Peyer's patch (tissue), 4 donors: ENCODE measurements around the gene NUMBL.

Experiments used
- CTCF ChIP-seq, 6 experiments: fragments of 450-650 bp in 4 of 6; fragments of 200-600 bp in 2 of 6; sonication (generic) in 1 of 6; IDR thresholded peaks; one replicate each; pipeline ENCODE4 v1.5.1; 2017 to 2019; ENCODE audit warnings: antibody characterized with exemption in 6 of 6, mild to moderate bottlenecking in 3 of 6, moderate library complexity in 1 of 6
- POLR2A ChIP-seq, 2 donors: fragments of 450-650 bp; IDR thresholded peaks; one replicate each; pipeline ENCODE4 v1.5.1; 2017; ENCODE audit warnings: antibody characterized with exemption in 2 of 2, mild to moderate bottlenecking in 2 of 2, moderate library complexity in 2 of 2

DNA sequence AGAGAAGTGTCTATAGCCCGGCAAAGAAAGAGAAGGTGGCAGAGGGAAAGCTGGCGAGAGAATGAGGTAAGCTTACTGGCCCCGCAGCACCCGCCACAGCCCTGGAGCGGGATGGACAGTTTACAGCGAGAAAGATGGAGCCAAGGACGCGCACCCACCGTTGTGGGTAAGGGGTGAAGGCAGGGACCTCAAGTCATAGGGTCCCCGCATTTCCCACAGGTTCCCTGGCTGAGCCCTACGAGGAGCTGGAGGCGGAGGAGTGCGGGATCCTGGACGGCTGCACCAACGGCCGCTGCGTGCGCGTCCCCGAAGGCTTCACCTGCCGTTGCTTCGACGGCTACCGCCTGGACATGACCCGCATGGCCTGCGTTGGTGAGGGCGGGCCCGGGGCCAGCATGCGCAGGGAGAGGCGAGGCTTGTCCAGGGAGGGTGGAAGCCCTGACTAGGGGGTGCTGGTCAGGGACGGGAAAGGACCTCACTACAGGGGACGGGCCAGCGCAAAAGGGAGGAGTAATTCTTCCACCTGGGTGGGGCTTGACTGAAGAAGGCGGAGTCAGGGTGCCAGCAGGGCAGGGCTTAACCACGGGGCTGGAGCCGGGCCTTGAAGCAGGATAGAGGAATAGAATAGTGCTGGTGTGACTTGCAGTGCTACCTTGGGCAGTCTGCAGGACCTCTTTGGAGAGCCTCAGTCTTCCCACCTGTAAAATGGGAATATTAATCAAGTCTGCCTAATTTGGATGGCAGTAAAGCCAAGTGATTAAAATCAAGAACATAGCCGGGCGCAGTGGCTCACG, 62.8 kb downstream of the NUMBL start:
- TF ChIP-seq CTCF (IDR thresholded peaks at IDR 0.05) (no peak), POLR2A (IDR thresholded peaks at IDR 0.05) (no peak)
